Duodenal mucosa (tissue), 2 donors: ENCODE measurements around the gene ECHDC3.

Source experiments
- H3K27ac ChIP-seq: one replicate; pipeline ENCODE4 v1.7.0; 2013; ENCODE audit warnings: low read depth, low read length
- H3K27me3 ChIP-seq, 2 donors: one replicate each; pipeline ENCODE4 v1.7.0; 2013; ENCODE audit warnings: low read length in 2 of 2, control low read depth in 1 of 2; ENCODE audit not compliant: insufficient read depth in 2 of 2, control insufficient read depth in 1 of 2
- H3K36me3 ChIP-seq, 2 donors: one replicate each; pipeline ENCODE4 v1.7.0; 2013; ENCODE audit warnings: low read length in 2 of 2, control low read depth in 1 of 2; ENCODE audit not compliant: insufficient read depth in 2 of 2, control insufficient read depth in 1 of 2
- H3K4me1 ChIP-seq, 2 donors: one replicate each; pipeline ENCODE4 v1.7.0; 2013; ENCODE audit warnings: low read length in 2 of 2, control low read depth in 1 of 2; ENCODE audit not compliant: insufficient read depth in 2 of 2, control insufficient read depth in 1 of 2
- H3K4me3 ChIP-seq, 2 donors: one replicate each; pipeline ENCODE4 v1.7.0; 2013; ENCODE audit warnings: low read length in 2 of 2, low read depth in 1 of 2
- H3K9ac ChIP-seq, 2 donors: one replicate each; pipeline ENCODE4 v1.7.0; 2013; ENCODE audit warnings: low read length in 2 of 2, low read depth in 1 of 2
- H3K9me3 ChIP-seq, 2 donors: one replicate each; pipeline ENCODE4 v1.7.0; 2013; ENCODE audit warnings: low read length in 2 of 2, control low read depth in 1 of 2; ENCODE audit not compliant: control insufficient read depth in 1 of 2

Gene ECHDC3

DNA sequence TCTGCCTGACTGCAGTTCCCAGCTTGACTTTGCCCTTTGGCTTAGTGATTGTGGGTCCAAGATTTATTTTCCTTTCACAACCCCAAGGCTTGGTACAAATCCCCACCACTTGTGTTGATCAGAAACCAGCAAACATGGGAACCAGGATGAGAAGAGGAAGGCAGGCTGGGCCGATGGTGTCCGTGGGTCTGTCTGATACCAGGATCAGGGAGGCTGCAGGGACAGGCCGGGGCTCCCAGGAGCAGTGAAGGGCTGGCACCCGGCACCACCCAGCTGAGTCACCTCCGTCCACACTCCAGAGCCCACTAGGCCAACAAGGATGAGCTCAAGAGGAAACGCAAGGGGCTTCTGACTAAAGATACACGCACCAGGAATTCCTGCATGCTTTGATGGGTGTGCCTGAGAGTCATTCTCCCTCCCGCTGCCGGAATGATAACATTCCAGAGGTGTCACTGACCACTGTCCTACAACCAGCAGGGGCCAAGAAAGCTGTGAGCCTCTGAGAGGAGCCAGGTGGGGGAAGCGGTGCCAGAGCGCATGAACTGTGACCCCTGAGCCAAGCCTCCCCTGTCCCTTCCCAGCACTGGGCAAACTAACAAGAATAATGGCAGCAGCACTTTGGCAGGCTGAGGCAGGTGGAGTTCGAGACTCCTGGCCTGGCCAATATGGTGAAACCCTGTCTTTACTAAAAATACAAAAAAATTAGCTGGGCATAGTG, 51.7 kb downstream of the ECHDC3 start:
- H3K36me3 ChIP-seq, result no peaks in the 10 kb centered on the region
- H3K9me3 ChIP-seq, result no peaks in the 10 kb centered on the region
- no peaks in the 10 kb centered on the region for H3K27me3 ChIP-seq
- H3K4me1 ChIP-seq, result no peaks in the 10 kb centered on the region
- no peak overlapping the region for H3K4me3 ChIP-seq
- no peak overlapping the region for H3K9ac ChIP-seq
- H3K27ac ChIP-seq, result no peak overlapping the region

DNA sequence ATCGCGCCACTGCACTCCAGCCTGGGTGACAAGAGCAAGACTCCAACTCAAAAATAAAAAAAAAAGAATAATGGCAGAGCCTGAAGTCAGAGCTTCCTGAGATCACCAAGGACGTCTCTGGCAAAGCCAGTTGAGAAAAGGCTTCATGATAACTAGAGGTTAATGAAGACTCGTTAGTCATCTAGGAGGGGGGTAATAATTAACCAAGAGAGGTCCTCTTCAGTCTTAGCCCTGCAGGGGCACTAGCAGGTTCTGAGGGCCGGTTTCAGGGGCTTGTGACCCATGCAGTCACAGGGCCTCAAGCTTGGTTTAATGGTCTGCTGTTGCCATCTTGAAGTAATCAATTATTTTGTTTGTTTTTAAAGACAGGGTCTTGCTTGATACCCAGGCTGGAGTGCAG, 52.4 kb downstream of the ECHDC3 start:
- Histone ChIP-seq H3K9ac (no peak overlapping the region), H3K36me3 (no peaks in the 10 kb centered on the region), H3K27ac (no peak overlapping the region), H3K4me1 (no peaks in the 10 kb centered on the region), H3K27me3 (no peaks in the 10 kb centered on the region), H3K9me3 (no peaks in the 10 kb centered on the region), H3K4me3 (no peak overlapping the region)

DNA sequence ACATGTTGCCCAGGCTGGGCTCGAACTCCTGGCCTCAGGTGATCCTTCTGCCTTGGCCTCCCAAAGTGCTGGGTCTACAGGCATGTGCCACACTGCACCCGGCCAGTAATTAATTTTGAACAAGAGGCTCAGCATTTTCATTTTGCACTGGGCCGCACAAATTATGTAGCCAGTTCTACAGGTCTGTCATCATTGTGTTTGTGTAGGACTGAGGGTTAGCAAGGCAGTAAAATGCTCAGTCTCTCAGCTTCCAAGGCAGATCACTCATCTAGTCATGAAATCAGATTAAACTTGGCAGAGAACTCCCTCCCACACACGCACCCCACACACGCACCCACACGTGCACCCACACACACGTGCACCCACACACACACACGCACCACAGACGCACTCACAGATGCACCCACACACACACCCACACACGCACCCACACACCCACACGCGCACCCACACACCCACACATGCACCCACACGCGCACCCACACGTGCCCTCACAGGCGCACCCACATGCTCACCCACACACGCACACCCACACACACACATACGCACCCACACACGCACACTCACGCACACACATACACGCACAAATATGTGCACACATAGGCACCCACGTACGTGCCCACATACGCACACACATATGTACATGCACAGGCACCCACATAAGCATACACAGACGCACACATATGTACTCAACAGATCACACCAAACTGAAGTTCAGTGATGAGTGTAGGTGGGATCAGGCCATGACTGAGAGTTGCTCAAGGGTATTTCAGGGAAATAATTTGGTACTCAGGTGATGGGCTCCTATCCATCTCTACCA, 53.1 kb downstream of the ECHDC3 start:
- no peak overlapping the region for H3K4me3 ChIP-seq
- H3K4me1 ChIP-seq, result no peaks in the 10 kb centered on the region
- H3K9ac ChIP-seq, result no peak overlapping the region
- H3K9me3 ChIP-seq, result no peaks in the 10 kb centered on the region
- H3K27me3 ChIP-seq, result no peaks in the 10 kb centered on the region
- H3K36me3 ChIP-seq, result no peaks in the 10 kb centered on the region
- H3K27ac ChIP-seq, result no peak overlapping the region

DNA sequence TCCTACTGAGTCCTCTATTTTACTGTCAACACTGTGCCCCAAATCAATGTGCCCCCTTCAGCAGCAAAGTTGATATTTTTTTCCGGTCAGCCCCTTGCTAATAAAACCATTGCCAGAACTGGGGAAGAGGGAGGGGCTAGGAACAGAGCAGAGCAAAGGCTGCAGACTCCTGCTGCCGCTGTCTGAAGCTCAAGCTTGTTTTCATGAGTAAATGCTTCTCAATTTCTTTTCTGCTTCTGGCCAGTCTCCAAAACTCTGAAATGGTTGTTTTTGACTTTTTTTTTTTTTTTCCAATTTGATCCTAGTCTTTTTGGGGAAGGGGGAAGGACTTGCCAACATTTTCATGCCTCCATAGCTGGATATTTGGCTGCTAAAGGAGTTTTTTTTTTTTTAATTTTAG, 54.3 kb downstream of the ECHDC3 start:
- H3K36me3 ChIP-seq, result no peaks in the 10 kb centered on the region
- no peaks in the 10 kb centered on the region for H3K27me3 ChIP-seq
- no peak overlapping the region for H3K9ac ChIP-seq
- no peak overlapping the region for H3K4me3 ChIP-seq
- H3K27ac ChIP-seq, result no peak overlapping the region
- H3K9me3 ChIP-seq, result no peaks in the 10 kb centered on the region
- no peaks in the 10 kb centered on the region for H3K4me1 ChIP-seq

DNA sequence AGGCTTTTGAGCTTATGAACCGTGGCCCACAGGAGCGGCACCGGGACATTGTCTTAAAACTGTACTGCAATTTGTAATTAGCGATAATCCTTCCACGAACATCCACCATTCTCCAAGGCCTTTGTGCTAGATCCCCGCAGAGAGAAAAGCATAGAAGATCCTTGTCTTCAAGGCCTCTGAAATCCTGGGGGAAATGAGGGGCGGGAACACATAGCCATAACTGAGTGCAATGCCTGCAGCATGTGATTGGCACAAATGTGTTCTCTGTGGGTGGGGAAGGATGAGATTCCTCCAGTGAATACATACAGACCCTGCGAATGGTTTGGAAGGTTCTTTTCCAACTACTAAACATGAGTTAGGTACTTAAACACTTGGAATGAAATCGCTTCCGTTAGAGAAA, 55.1 kb downstream of the ECHDC3 start:
- no peak overlapping the region for H3K9ac ChIP-seq
- H3K4me1 ChIP-seq, result no peaks in the 10 kb centered on the region
- no peaks in the 10 kb centered on the region for H3K27me3 ChIP-seq
- no peak overlapping the region for H3K27ac ChIP-seq
- H3K9me3 ChIP-seq, result no peaks in the 10 kb centered on the region
- H3K4me3 ChIP-seq, result no peak overlapping the region
- H3K36me3 ChIP-seq, result no peaks in the 10 kb centered on the region

DNA sequence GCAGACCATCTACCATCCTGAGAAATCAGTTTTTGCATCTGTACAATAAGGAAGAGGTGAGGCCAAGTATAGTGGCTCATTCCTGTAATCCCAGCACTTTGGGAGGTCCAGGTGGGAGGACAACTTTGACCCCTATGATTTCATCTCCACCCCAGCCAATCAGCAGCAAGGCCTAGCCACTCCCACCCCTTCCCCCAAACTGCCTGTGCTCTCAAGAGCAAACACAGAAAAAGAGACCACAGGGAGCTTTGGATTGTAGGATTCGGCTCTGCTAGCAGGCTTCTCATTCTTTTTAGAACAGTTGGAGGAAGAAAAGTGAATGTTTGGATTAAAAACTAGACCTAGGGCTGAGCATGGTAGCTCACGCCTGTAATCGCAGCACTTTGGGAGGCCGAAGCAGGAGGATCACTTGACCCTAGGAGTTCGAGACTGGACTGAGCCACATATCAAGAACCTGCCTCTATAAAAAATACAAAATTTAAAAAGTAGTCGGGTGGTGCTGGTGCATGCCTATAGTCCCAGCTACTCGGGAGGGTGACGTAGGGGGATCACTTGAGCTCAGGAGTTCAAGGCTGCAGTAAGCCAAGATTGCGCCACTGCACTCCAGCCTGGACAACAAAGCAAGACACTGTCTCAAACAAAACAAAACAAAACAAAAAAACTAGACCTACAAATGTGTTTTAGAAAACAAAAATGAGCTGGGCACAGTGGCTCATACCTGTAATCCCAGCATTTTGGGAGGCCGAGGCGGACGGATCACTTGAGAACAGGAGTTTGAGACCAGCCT, 55.9 kb downstream of the ECHDC3 start:
- H3K27ac ChIP-seq, result no peak overlapping the region
- no peaks in the 10 kb centered on the region for H3K4me1 ChIP-seq
- H3K4me3 ChIP-seq, result no peak overlapping the region
- no peak overlapping the region for H3K9ac ChIP-seq
- no peaks in the 10 kb centered on the region for H3K9me3 ChIP-seq
- H3K27me3 ChIP-seq, result no peaks in the 10 kb centered on the region
- no peaks in the 10 kb centered on the region for H3K36me3 ChIP-seq

DNA sequence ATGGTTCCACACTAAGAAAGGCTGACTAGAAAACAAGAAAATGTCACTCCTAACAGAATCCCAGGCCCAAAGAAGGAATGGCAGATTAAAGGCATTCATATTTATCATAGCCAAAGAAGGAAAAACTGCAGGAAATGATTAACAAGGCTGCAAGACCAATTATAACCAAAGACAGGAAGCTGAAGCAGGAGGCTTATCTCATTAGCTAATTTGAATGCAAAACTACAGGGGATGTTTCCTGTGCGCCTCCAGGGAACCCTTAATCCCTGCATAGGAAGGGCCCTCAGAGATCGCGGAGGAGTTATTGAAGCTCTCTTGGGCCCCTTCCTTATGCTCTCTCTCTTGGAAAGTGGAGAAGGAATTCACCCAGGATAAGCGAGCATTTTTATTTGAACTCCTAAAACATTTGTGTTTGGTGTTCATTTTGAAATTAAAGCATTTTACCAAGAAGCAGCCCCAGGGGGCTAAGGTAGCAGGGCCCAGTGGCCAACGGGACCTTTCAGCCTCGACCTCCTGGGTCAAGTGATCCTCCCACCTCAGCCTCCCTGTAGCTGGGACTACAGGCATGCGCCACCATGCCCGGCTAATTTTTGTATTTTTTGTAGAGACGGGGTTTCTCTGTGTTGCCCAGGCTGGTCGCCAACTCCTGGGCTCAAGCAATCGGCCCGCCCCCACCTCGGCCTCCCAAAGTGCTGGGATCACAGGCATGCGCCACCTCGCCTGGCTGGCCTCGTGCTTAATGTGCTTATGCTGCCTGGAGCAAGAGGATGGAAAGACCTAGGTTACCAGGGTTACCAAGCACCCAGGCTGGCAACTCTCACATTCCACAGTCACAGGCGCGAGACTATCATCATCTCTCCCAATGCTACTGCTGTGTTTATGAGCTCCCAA, 56.9 kb downstream of the ECHDC3 start:
- Histone ChIP-seq H3K36me3 (no peaks in the 10 kb centered on the region), H3K4me3 (no peak overlapping the region), H3K4me1 (no peaks in the 10 kb centered on the region), H3K9ac (no peak overlapping the region), H3K27ac (no peak overlapping the region), H3K9me3 (no peaks in the 10 kb centered on the region), H3K27me3 (no peaks in the 10 kb centered on the region)

DNA sequence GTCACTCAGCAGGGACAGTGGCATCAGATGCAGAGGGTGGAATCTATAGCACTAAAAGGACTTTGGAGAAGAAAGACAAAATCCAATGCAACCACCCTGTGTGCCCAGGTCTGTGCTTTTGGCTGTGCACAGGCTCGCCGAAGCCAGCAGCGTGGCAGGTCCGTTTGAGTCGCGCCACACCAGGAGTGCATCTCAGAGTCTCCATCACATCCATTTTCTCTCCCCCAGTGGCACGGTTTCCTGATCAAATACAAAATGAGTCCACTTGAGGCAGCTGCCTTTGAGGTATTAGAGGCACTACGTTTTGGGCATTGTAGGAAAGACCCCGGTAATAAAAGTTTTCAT, 57.5 kb downstream of the ECHDC3 start:
- H3K9ac ChIP-seq, result no peak overlapping the region
- no peaks in the 10 kb centered on the region for H3K4me1 ChIP-seq
- no peak overlapping the region for H3K27ac ChIP-seq
- H3K36me3 ChIP-seq, result no peaks in the 10 kb centered on the region
- H3K4me3 ChIP-seq, result no peak overlapping the region
- no peaks in the 10 kb centered on the region for H3K9me3 ChIP-seq
- no peaks in the 10 kb centered on the region for H3K27me3 ChIP-seq

DNA sequence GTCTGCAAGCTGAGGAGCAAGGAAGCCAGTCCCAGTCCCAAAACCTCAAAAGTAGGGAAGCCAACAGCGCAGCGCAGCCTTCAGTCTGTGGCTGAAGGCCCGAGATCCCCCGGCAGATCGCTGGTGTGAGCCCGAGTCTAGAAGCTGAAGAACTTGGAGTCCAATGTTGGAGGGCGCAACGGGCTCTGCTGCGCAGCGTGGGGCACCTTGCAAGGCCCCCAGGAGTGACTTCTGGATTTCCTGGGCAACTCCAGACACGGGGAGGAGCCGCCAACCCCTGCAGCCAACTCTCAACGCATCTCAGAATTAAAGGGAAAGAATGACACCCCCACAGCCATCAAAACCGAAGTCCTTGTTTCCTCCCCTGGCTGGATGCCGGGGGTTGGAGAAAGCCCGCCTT, 62.2 kb downstream of the ECHDC3 start:
- Histone ChIP-seq H3K4me1 (no peaks in the 10 kb centered on the region), H3K9me3 (no peaks in the 10 kb centered on the region), H3K9ac (no peak overlapping the region), H3K27me3 (no peaks in the 10 kb centered on the region), H3K27ac (no peak overlapping the region), H3K4me3 (no peak overlapping the region), H3K36me3 (no peaks in the 10 kb centered on the region)
